Type B pancreatic cell (in vitro differentiated cells): Measurements from ENCODE around the gene POGLUT3. TPM values are rescaled to one million over a fixed set of nuclear protein-coding genes. Genes with fewer than 3 reads are reported as not detected.

Experiments used
- DNase-seq: peaks from one replicate; pipeline ENCODE4 v3.0.0; 2021; ENCODE audit warnings: mixed read lengths; ENCODE audit not compliant: unreplicated experiment; ENCODE audit errors: extremely low spot score
- H3K27ac Mint-ChIP-seq: 2 replicates; pipeline ENCODE4 v1.8.0; 2021; ENCODE audit warnings: mild to moderate bottlenecking, mixed read lengths
- H3K27me3 Mint-ChIP-seq: 2 replicates; pipeline ENCODE4 v1.8.0; 2021; ENCODE audit warnings: mixed read lengths
- H3K36me3 Mint-ChIP-seq: 2 replicates; pipeline ENCODE4 v1.8.0; 2021; ENCODE audit warnings: mixed read lengths
- H3K4me1 Mint-ChIP-seq: one replicate; pipeline ENCODE4 v1.8.0; 2021; ENCODE audit warnings: mixed read lengths; ENCODE audit not compliant: unreplicated experiment
- H3K4me3 Mint-ChIP-seq: 2 replicates; pipeline ENCODE4 v1.8.0; 2021; ENCODE audit warnings: mild to moderate bottlenecking, mixed read lengths
- H3K9me3 Mint-ChIP-seq: 2 replicates; pipeline ENCODE4 v1.8.0; 2021; ENCODE audit warnings: mixed read lengths
- CTCF ChIP-seq: fragments of 200-600 bp; sonication (generic); conservative IDR thresholded peaks from 2 replicates; pipeline ENCODE4 v1.5.0; 2021; ENCODE audit warnings: antibody characterized with exemption, mild to moderate bottlenecking
- total RNA-seq: library from RNA; stranded (reverse); gene quantifications from 2 replicates; pipeline ENCODE4 v1.2.1, GENCODE V29; 2021; ENCODE audit warnings: low replicate concordance

The POGLUT3 gene
- total RNA-seq, 1 donor from 2014 or later: 23.8 TPM

GRCh38 chr11:108496643-108497256, 1.4 kb downstream of the POGLUT3 start:
- TF ChIP-seq CTCF: no peak
- peak overlapping the region; percentile 98 for H3K27ac Mint-ChIP-seq
- H3K36me3 Mint-ChIP-seq: peaks cover 13% of the 10 kb centered on the region
- H3K4me1 Mint-ChIP-seq: peaks cover 46% of the 10 kb centered on the region
- no peak for DNase-seq
- peak overlapping the region; percentile 97 for H3K4me3 Mint-ChIP-seq
- peaks cover 4% of the 10 kb centered on the region for H3K27me3 Mint-ChIP-seq
- H3K9me3 Mint-ChIP-seq: no peaks in the 10 kb centered on the region

GRCh38 chr11:108495326-108495725, 2.9 kb downstream of the POGLUT3 start:
- peaks cover 14% of the 10 kb centered on the region for H3K36me3 Mint-ChIP-seq
- H3K4me1 Mint-ChIP-seq: peaks cover 35% of the 10 kb centered on the region

GRCh38 chr11:108494182-108494581, 4.0 kb downstream of the POGLUT3 start:
- peaks cover 30% of the 10 kb centered on the region for H3K4me1 Mint-ChIP-seq
- H3K27me3 Mint-ChIP-seq: peaks cover 4% of the 10 kb centered on the region
- H3K9me3 Mint-ChIP-seq: no peaks in the 10 kb centered on the region
- no peak overlapping the region for H3K27ac Mint-ChIP-seq
- peaks cover 14% of the 10 kb centered on the region for H3K36me3 Mint-ChIP-seq
- no peak for TF ChIP-seq CTCF
- no peak overlapping the region for H3K4me3 Mint-ChIP-seq
- no peak for DNase-seq

More at GRCh38 chr11:108495326-108495725, 2.9 kb downstream of the POGLUT3 start:
- H3K27ac Mint-ChIP-seq: peak overlapping the region; percentile 28
- peak overlapping the region; percentile 28 for H3K4me3 Mint-ChIP-seq
- DNase-seq: no peak
- TF ChIP-seq CTCF: no peak
- no peaks in the 10 kb centered on the region for H3K9me3 Mint-ChIP-seq
- H3K27me3 Mint-ChIP-seq: peaks cover 4% of the 10 kb centered on the region

- Mint-ChIP-seq H3K27me3 (no peaks in the 10 kb centered on the region), H3K4me3 (no peak overlapping the region), H3K4me1 (peaks cover 20% of the 10 kb centered on the region), H3K36me3 (peaks cover 19% of the 10 kb centered on the region), H3K9me3 (no peaks in the 10 kb centered on the region), H3K27ac (no peak overlapping the region)
- DNase-seq: no peak
- TF ChIP-seq CTCF: no peak
Observed at GRCh38 chr11:108491936-108492335, 6.2 kb downstream of the POGLUT3 start.

- Mint-ChIP-seq H3K27ac (no peak overlapping the region), H3K4me1 (peaks cover 2% of the 10 kb centered on the region), H3K27me3 (no peaks in the 10 kb centered on the region), H3K4me3 (no peak overlapping the region), H3K36me3 (peaks cover 41% of the 10 kb centered on the region), H3K9me3 (no peaks in the 10 kb centered on the region)
- TF ChIP-seq CTCF: no peak
- no peak for DNase-seq
Observed at GRCh38 chr11:108486828-108487227, 11.4 kb downstream of the POGLUT3 start.
